Upper lobe of left lung (tissue), 6 donors: ENCODE measurements around the gene TBC1D17. TPM values are rescaled to one million over a fixed set of nuclear protein-coding genes. Genes with fewer than 3 reads are reported as not detected.

ENCODE experiments used
- ATAC-seq, 2 donors: fragments of 200-7000 bp; cut with Tn5 transposase; one replicate each; pipeline ENCODE4 v1.9.1; 2022; ENCODE audit warnings: mild to moderate bottlenecking in 2 of 2, moderate library complexity in 2 of 2; ENCODE audit not compliant: low FRiP score in 2 of 2
- DNase-seq, 2 donors: peaks; one replicate each; pipeline ENCODE4 v3.0.0-alpha.2; 2019 to 2020
- H3K27ac ChIP-seq, 4 donors: fragments of 200-600 bp; sonication (generic); one replicate each; pipeline ENCODE4 v1.5.1; 2016 to 2019
- H3K27me3 ChIP-seq, 4 donors: fragments of 200-600 bp; sonication (generic); one replicate each; pipeline ENCODE4 v1.5.1; 2017 to 2019
- H3K36me3 ChIP-seq, 4 donors: fragments of 200-600 bp; sonication (generic); one replicate each; pipeline ENCODE4 v1.5.1; 2016 to 2019
- H3K4me1 ChIP-seq, 4 donors: fragments of 200-600 bp; sonication (generic); one replicate each; pipeline ENCODE4 v1.5.1; 2018 to 2019
- H3K4me3 ChIP-seq, 4 donors: fragments of 200-600 bp; sonication (generic); one replicate each; pipeline ENCODE4 v1.5.1; 2017 to 2019; ENCODE audit warnings: mild to moderate bottlenecking in 2 of 4, moderate library complexity in 1 of 4
- H3K9me3 ChIP-seq, 4 donors: fragments of 200-600 bp; sonication (generic); one replicate each; pipeline ENCODE4 v1.5.1; 2018 to 2019
- CTCF ChIP-seq, 6 experiments: fragments of 450-650 bp in 4 of 6; fragments of 200-600 bp in 2 of 6; sonication (generic) in 2 of 6; IDR thresholded peaks; one replicate each; pipeline ENCODE4 v1.5.1; 2016 to 2019; ENCODE audit warnings: antibody characterized with exemption in 6 of 6
- EP300 ChIP-seq, 4 donors: sonication (generic); formaldehyde crosslinking; IDR thresholded peaks; one replicate each; pipeline ENCODE4 v1.5.1; 2017; ENCODE audit warnings: antibody characterized with exemption in 4 of 4, control low read depth in 2 of 4
- POLR2A ChIP-seq, 4 donors: fragments of 450-650 bp; IDR thresholded peaks; one replicate each; pipeline ENCODE4 v1.5.1; 2016 to 2017; ENCODE audit warnings: antibody characterized with exemption in 4 of 4, mild to moderate bottlenecking in 2 of 4
- POLR2AphosphoS5 ChIP-seq, 2 donors: sonication (generic); formaldehyde crosslinking; IDR thresholded peaks; one replicate each; pipeline ENCODE4 v1.5.1; 2017; ENCODE audit warnings: antibody characterized with exemption in 2 of 2
- WGBS, 2 donors: methylation state at CpG; one replicate each; pipeline ENCODE4 v1.1.5; 2017 to 2018; 5-methylcytosine and 5-hydroxymethylcytosine counted together
- total RNA-seq, 6 donors: library from RNA; depleted of rRNA in 4 of 6; stranded (reverse); fragments of >200 nt in 4 of 6; gene quantifications; one replicate each; pipeline versions ENCODE4 v1.1.0 to v1.2.1, GENCODE V29; 2016 to 2021
- donor health status: DM: no; HTN: no; CAD: no; lungs with moderate emphysema.
- donor health status: DM: no; HTN: yes; CAD: no; lungs with severe emphysema.

The TBC1D17 gene
- total RNA-seq, 6 donors from 2014 or later: 22.9 to 140 (median 61.2) TPM

GRCh38 chr19:49850487-49851342 is 26.8 kb upstream of the TBC1D17 start, which contains the start of gene PTOV1:
TSS of gene PTOV1 (plus strand) at chr19:49851159.
- 1% methylated on average over 33 to 55 of the region's 98 CpGs for WGBS, 2 donors

GRCh38 chr19:49851456-49852259 is 25.8 kb upstream of the TBC1D17 start:
- TF ChIP-seq CTCF (IDR thresholded peaks at IDR 0.05) (no peak), POLR2A (IDR thresholded peaks at IDR 0.05) (no peak), POLR2AphosphoS5 (IDR thresholded peaks at IDR 0.05) (no peak)
- peaks cover 25 to 46% (median 36%) of the 10 kb centered on the region in 4 donors for H3K4me1 ChIP-seq
- no peaks in the 10 kb centered on the region for H3K9me3 ChIP-seq
- peak overlapping the region; percentile 86 to 98 (median 88) for H3K4me3 ChIP-seq
- peak in 1 of 2 donors; percentile 90 for DNase-seq
- no peak for ATAC-seq
- 0 to 27% methylated on average over 7 to 17 of the region's 78 CpGs for WGBS, 2 donors
- peaks cover 3 to 24% (median 12%) of the 10 kb centered on the region in 4 donors for H3K36me3 ChIP-seq
- peak overlapping the region; percentile 99 to 100 (median 100) for H3K27ac ChIP-seq
- no peaks in the 10 kb centered on the region for H3K27me3 ChIP-seq

More at GRCh38 chr19:49850487-49851342, 26.8 kb upstream of the TBC1D17 start, which contains the start of gene PTOV1:
- DNase-seq (peak; percentile 96 to 99), ATAC-seq (peak; percentile 97)
- Histone ChIP-seq H3K36me3 (peaks cover 0 to 15% (median 7%) of the 10 kb centered on the region in 4 donors), H3K4me1 (peaks cover 25 to 46% (median 36%) of the 10 kb centered on the region in 4 donors), H3K4me3 (peak within 1 kb of the TSS; percentile 86 to 98 (median 90)), H3K9me3 (no peaks in the 10 kb centered on the region), H3K27me3 (no peaks in the 10 kb centered on the region), H3K27ac (peak within 1 kb of the TSS; percentile 99 to 100 (median 100))
- TF ChIP-seq POLR2A (IDR thresholded peaks at IDR 0.05): peak in 3 of 4 donors; percentile 68 to 92 (median 85)
- peak in 2 of 6 experiments; percentile 5 to 8 for TF ChIP-seq CTCF (IDR thresholded peaks at IDR 0.05)
- TF ChIP-seq EP300 (IDR thresholded peaks at IDR 0.05): peak in 1 of 4 donors; percentile 11
- TF ChIP-seq POLR2AphosphoS5 (IDR thresholded peaks at IDR 0.05): peak; percentile 92

- ATAC-seq (no peak), DNase-seq (no peak)
- Histone ChIP-seq H3K4me1 (peaks cover 25 to 46% (median 36%) of the 10 kb centered on the region in 4 donors), H3K4me3 (peak overlapping the region in 1 of 4 donors; percentile 88), H3K27me3 (no peaks in the 10 kb centered on the region), H3K36me3 (peaks cover 6 to 34% (median 23%) of the 10 kb centered on the region in 4 donors), H3K27ac (no peak overlapping the region), H3K9me3 (no peaks in the 10 kb centered on the region)
- TF ChIP-seq POLR2A (IDR thresholded peaks at IDR 0.05): no peak
- TF ChIP-seq POLR2AphosphoS5 (IDR thresholded peaks at IDR 0.05): no peak
- TF ChIP-seq CTCF (IDR thresholded peaks at IDR 0.05): no peak
- no peak for TF ChIP-seq EP300 (IDR thresholded peaks at IDR 0.05)
- 75 to 77% methylated on average over 14 of the region's 14 CpGs for WGBS, 2 donors
Measured at GRCh38 chr19:49852631-49853126, 24.8 kb upstream of the TBC1D17 start.

GRCh38 chr19:49853852-49854377 is 23.6 kb upstream of the TBC1D17 start:
- ATAC-seq (no peak), DNase-seq (no peak)
- peaks cover 22 to 40% (median 28%) of the 10 kb centered on the region in 4 donors for H3K4me1 ChIP-seq
- H3K27me3 ChIP-seq: no peaks in the 10 kb centered on the region
- H3K36me3 ChIP-seq: peaks cover 8 to 47% (median 34%) of the 10 kb centered on the region in 4 donors
- WGBS, 2 donors: 89 to 90% methylated on average over 6 to 10 of the region's 10 CpGs
- TF ChIP-seq CTCF (IDR thresholded peaks at IDR 0.05) (no peak), POLR2A (IDR thresholded peaks at IDR 0.05) (no peak), EP300 (IDR thresholded peaks at IDR 0.05) (no peak), POLR2AphosphoS5 (IDR thresholded peaks at IDR 0.05) (no peak)
- no peak overlapping the region for H3K27ac ChIP-seq
- no peak overlapping the region for H3K4me3 ChIP-seq
- H3K9me3 ChIP-seq: no peaks in the 10 kb centered on the region
